IMR-90 (cell line): Measurements from ENCODE around the gene DOCK4. TPM values are rescaled to one million over a fixed set of nuclear protein-coding genes. Genes with fewer than 3 reads are reported as not detected.

ENCODE experiments used
- ATAC-seq: fragments of 200-7000 bp; cut with Tn5 transposase; 2 replicates; pipeline ENCODE4 v1.9.1; 2020; ENCODE audit warnings: low read depth, mild to moderate bottlenecking, moderate library complexity
- BruUV-seq: library from RNA; stranded (reverse); fragments of 400-500 nt; replicated peaks from 2 replicates; lab custom pipeline; 2021; lab: Mats Ljungman, UMichigan
- CTCF ChIA-PET: fragments of 300-600 bp; formaldehyde crosslinking; extraction: SDS; loops from one replicate; lab custom pipeline; 2021; ENCODE audit warnings: antibody characterized with exemption; lab: Yijun Ruan, JAX
- POLR2A ChIA-PET: fragments of 300-600 bp; sonication (Branson Sonifier 250); formaldehyde crosslinking; loops from one replicate; lab custom pipeline; 2022; ENCODE audit warnings: antibody characterized with exemption; ENCODE audit not compliant: unreplicated experiment; lab: Charles Lee
- DNase-seq: peaks from one replicate; pipeline ENCODE4 v3.0.0; 2013
- H2AFZ ChIP-seq: replicated peaks from 2 replicates; pipeline ENCODE3; 2013; ENCODE audit warnings: low read length, mild to moderate bottlenecking; ENCODE audit not compliant: poor library complexity
- H2AK5ac ChIP-seq: 2 replicates; pipeline ENCODE4 v1.6.1; 2013; ENCODE audit warnings: low read depth, low read length, inconsistent platforms
- H2AK9ac ChIP-seq: replicated peaks from 2 replicates; pipeline ENCODE3; 2013; ENCODE audit warnings: mild to moderate bottlenecking, low read depth, low read length, moderate library complexity; ENCODE audit not compliant: poor library complexity
- H2BK120ac ChIP-seq: 2 replicates; pipeline ENCODE4 v1.6.1; 2013; ENCODE audit warnings: low read depth, low read length, inconsistent platforms
- H2BK15ac ChIP-seq: 3 replicates; pipeline ENCODE4 v1.6.1; 2013; ENCODE audit warnings: low read depth, low read length, inconsistent platforms
- H2BK20ac ChIP-seq: 2 replicates; pipeline ENCODE4 v1.6.1; 2013; ENCODE audit warnings: low read depth, mild to moderate bottlenecking, inconsistent platforms, low read length, moderate library complexity
- H2BK5ac ChIP-seq: 2 replicates; pipeline ENCODE4 v1.6.1; 2013; ENCODE audit warnings: mild to moderate bottlenecking, low read depth, low read length, inconsistent platforms; ENCODE audit not compliant: poor library complexity, severe bottlenecking
- H3K14ac ChIP-seq: replicated peaks from 2 replicates; pipeline ENCODE4 v1.6.1; 2013; ENCODE audit warnings: low read depth, low read length, inconsistent platforms
- H3K18ac ChIP-seq: 2 replicates; pipeline ENCODE4 v1.6.1; 2013; ENCODE audit warnings: low read depth, low read length, control low read depth
- H3K23ac ChIP-seq: 2 replicates; pipeline ENCODE4 v1.6.1; 2013; ENCODE audit warnings: low read depth, low read length, inconsistent platforms
- H3K27ac ChIP-seq: 2 replicates; pipeline ENCODE4 v1.5.1; 2013; ENCODE audit warnings: mild to moderate bottlenecking, control low read depth, low read length; ENCODE audit not compliant: insufficient read depth
- H3K27me3 ChIP-seq: 2 replicates; pipeline ENCODE4 v1.6.1; 2013; ENCODE audit warnings: low read length; ENCODE audit not compliant: control insufficient read depth, insufficient read depth
- H3K36me3 ChIP-seq: 2 replicates; pipeline ENCODE4 v1.6.1; 2013; ENCODE audit warnings: low read length, mixed read lengths; ENCODE audit not compliant: control insufficient read depth, insufficient read depth
- H3K4ac ChIP-seq: 2 replicates; pipeline ENCODE4 v1.6.1; 2013; ENCODE audit warnings: low read depth, low read length, inconsistent platforms
- H3K4me1 ChIP-seq: 2 replicates; pipeline ENCODE4 v1.6.1; 2013; ENCODE audit warnings: low read length, mixed read lengths; ENCODE audit not compliant: control insufficient read depth, insufficient read depth
- H3K4me2 ChIP-seq: 2 replicates; pipeline ENCODE4 v1.6.1; 2013; ENCODE audit warnings: low read depth, mild to moderate bottlenecking, control low read depth, low read length, moderate library complexity
- H3K4me3 ChIP-seq: 2 replicates; pipeline ENCODE4 v1.5.1; 2013; ENCODE audit warnings: low read depth, mild to moderate bottlenecking, control low read depth, low read length, moderate library complexity; ENCODE audit not compliant: insufficient read depth
- H3K56ac ChIP-seq: 2 replicates; pipeline ENCODE4 v1.6.1; 2013; ENCODE audit warnings: low read length, inconsistent platforms; ENCODE audit not compliant: insufficient read depth; ENCODE audit errors: extremely low read depth
- H3K79me1 ChIP-seq, 2 experiments: 2 replicates each; pipeline ENCODE4 v1.6.1; 2013; ENCODE audit warnings: low read length in 2 of 2, inconsistent platforms in 1 of 2, low read depth in 1 of 2
- H3K9ac ChIP-seq: 2 replicates; pipeline ENCODE4 v1.6.1; 2013; ENCODE audit warnings: low read depth, low read length, control low read depth
- H3K9me1 ChIP-seq: 2 replicates; pipeline ENCODE4 v1.6.1; 2013; ENCODE audit warnings: low read length, inconsistent platforms; ENCODE audit not compliant: insufficient read depth
- H3K9me3 ChIP-seq: 2 replicates; pipeline ENCODE4 v1.6.1; 2013; ENCODE audit warnings: low read length; ENCODE audit not compliant: control insufficient read depth, insufficient read depth
- H4K20me1 ChIP-seq: 2 replicates; pipeline ENCODE4 v1.6.1; 2013; ENCODE audit warnings: low read length, inconsistent platforms; ENCODE audit not compliant: insufficient read depth
- H4K5ac ChIP-seq: 2 replicates; pipeline ENCODE4 v1.6.1; 2013; ENCODE audit warnings: mild to moderate bottlenecking, low read depth, low read length, control low read depth
- H4K8ac ChIP-seq, 2 experiments: 2 replicates each; pipeline ENCODE4 v1.6.1; 2013; ENCODE audit warnings: low read depth in 2 of 2, low read length in 2 of 2, control low read depth in 1 of 2, inconsistent platforms in 1 of 2
- H4K91ac ChIP-seq: 2 replicates; pipeline ENCODE4 v1.6.1; 2013; ENCODE audit warnings: low read depth, low read length, inconsistent platforms; ENCODE audit not compliant: insufficient read depth
- BHLHE40 ChIP-seq: fragments of 150-350 bp; IDR thresholded peaks from 2 replicates; pipeline ENCODE4 v1.6.1; 2016; ENCODE audit warnings: mild to moderate bottlenecking, low read depth, low read length
- CEBPB ChIP-seq: IDR thresholded peaks from 2 replicates; pipeline ENCODE4 v1.6.1; 2012; ENCODE audit warnings: low read depth, low read length, improper control_type of control experiment
- FOS ChIP-seq: fragments of 150-350 bp; IDR thresholded peaks from 2 replicates; pipeline ENCODE4 v1.6.1; 2016; ENCODE audit warnings: low read depth, low read length
- MAFK ChIP-seq: IDR thresholded peaks from 2 replicates; pipeline ENCODE4 v1.6.1; 2012; ENCODE audit warnings: low read depth, low read length, improper control_type of control experiment
- MAZ ChIP-seq: IDR thresholded peaks from 2 replicates; pipeline ENCODE4 v1.6.1; 2012; ENCODE audit warnings: low read depth, mild to moderate bottlenecking, low read length, improper control_type of control experiment, moderate library complexity, borderline replicate concordance
- NFE2L2 ChIP-seq: fragments of 150-350 bp; IDR thresholded peaks from 2 replicates; pipeline ENCODE4 v1.6.1; 2016; ENCODE audit warnings: low read depth, mild to moderate bottlenecking, low read length
- POLR2A ChIP-seq: IDR thresholded peaks from 2 replicates; pipeline ENCODE4 v1.6.1; 2012; ENCODE audit warnings: mild to moderate bottlenecking, low read depth, low read length
- RAD21 ChIP-seq: IDR thresholded peaks from 2 replicates; pipeline ENCODE4 v1.6.1; 2012; ENCODE audit warnings: low read length, improper control_type of control experiment
- RCOR1 ChIP-seq: IDR thresholded peaks from 2 replicates; pipeline ENCODE4 v1.6.1; 2012; ENCODE audit warnings: mild to moderate bottlenecking, low read length, improper control_type of control experiment; ENCODE audit not compliant: insufficient replicate concordance
- USF2 ChIP-seq: fragments of 150-350 bp; IDR thresholded peaks from 2 replicates; pipeline ENCODE4 v1.6.1; 2017; ENCODE audit warnings: mild to moderate bottlenecking, antibody characterized with exemption, low read length, low read depth
- WGBS, 2 experiments: methylation state at CpG; one replicate each; pipeline versions ENCODE4 v1.1.5 to v1.1.7; 2013; ENCODE audit warnings: missing lambda C conversion rate in 2 of 2; ENCODE audit not compliant: insufficient read length in 1 of 2; ENCODE audit errors: extremely low coverage in 2 of 2; 5-methylcytosine and 5-hydroxymethylcytosine counted together
- dilution Hi-C: fragments of 300-500 bp; cut with HindIII; formaldehyde crosslinking; loops from one replicate; pipeline ENCODE4 v1.14.3; 2018; ENCODE audit warnings: low sequenced_read_pairs; ENCODE audit not compliant: unreplicated experiment
- in situ Hi-C: fragments of 300-500 bp; cut with MboI; formaldehyde crosslinking; loops from 3 replicates; pipeline ENCODE4 v1.14.3; 2019; ENCODE audit warnings: low sequenced_read_pairs, inconsistent platforms, mixed read lengths
- intact Hi-C: fragments of 100-400 bp; cut with micrococcal nuclease; formaldehyde crosslinking; loops from 2 replicates; pipeline ENCODE4 v1.10.0; 2022
- polyA plus RNA-seq, 3 experiments: library from polyadenylated mRNA; depleted of rRNA; stranded (reverse); fragments of >200 nt; gene quantifications; 2 replicates each; pipeline ENCODE4 v1.2.3, GENCODE V29; 2012; ENCODE audit warnings: low replicate concordance in 1 of 3
- total RNA-seq: library from RNA; depleted of rRNA; stranded (reverse); fragments of >200 nt; gene quantifications from 2 replicates; pipeline ENCODE4 v1.2.3, GENCODE V29; 2012

Gene DOCK4
- total and polyA plus RNA-seq, 2 of the 4 experiments (the other 2 are of a cell fraction): 4.4 to 12.2 TPM

GRCh38 chr7:111893190-111893589 lies 313.0 kb downstream of the DOCK4 start:
- 100% methylated on average over 1 of the region's 5 CpGs; no CpG with 5 or more reads in 1 of the 2 experiments for WGBS, 2 experiments
- Histone ChIP-seq H3K4me2 (no peak overlapping the region), H4K5ac (no peak overlapping the region), H2BK120ac (no peak overlapping the region), H3K27ac (no peak overlapping the region), H4K91ac (no peak overlapping the region), H3K36me3 (peaks cover 8% of the 10 kb centered on the region; the same call in 1 of the 2 replicates), H3K4me1 (no peaks in the 10 kb centered on the region), H2AFZ (no peak overlapping the region), H2AK9ac (no peak overlapping the region), H3K23ac (no peak overlapping the region), H3K18ac (no peak overlapping the region), H3K9me3 (no peaks in the 10 kb centered on the region), H2BK5ac (no peak overlapping the region), H3K9ac (no peak overlapping the region), H3K79me1 (no peaks in the 10 kb centered on the region), H3K4me3 (no peak overlapping the region), H3K4ac (no peak overlapping the region), H4K8ac (no peak overlapping the region), H2BK15ac (no peak overlapping the region), H3K27me3 (no peaks in the 10 kb centered on the region), H3K9me1 (peaks cover 5% of the 10 kb centered on the region; the same call in 1 of the 2 replicates), H2BK20ac (no peak overlapping the region), H4K20me1 (no peaks in the 10 kb centered on the region), H3K14ac (no peak overlapping the region), H3K56ac (no peak overlapping the region), H2AK5ac (no peak overlapping the region)
- BruUV-seq: no TSS peak
- intact Hi-C loops (no loop called here), dilution Hi-C loops (no loop called here), in situ Hi-C loops (no loop called here)
- ATAC-seq: no peak
- POLR2A ChIA-PET: interaction anchor here (0.5 kb wide), 1 partner anchor 310 kb away, joined by 6 read pairs; no protein-coding TSS in a partner anchor
- CTCF ChIA-PET: interaction anchor here (0.6 to 1.5 kb wide), 3 partner anchors 10 to 38 kb away, joined by 3 to 5 read pairs (median 4); no protein-coding TSS in a partner anchor
- no peak for TF ChIP-seq USF2
- no peak for TF ChIP-seq BHLHE40
- no peak for TF ChIP-seq MAZ
- TF ChIP-seq FOS: no peak
- no peak for TF ChIP-seq CEBPB
- no peak for TF ChIP-seq MAFK
- no peak for TF ChIP-seq POLR2A
- TF ChIP-seq NFE2L2: no peak
- TF ChIP-seq RAD21: no peak
- TF ChIP-seq RCOR1: no peak
- DNase-seq: no peak
